ENCODE measurements around the gene DKK3. TPM values are rescaled to one million over a fixed set of nuclear protein-coding genes. Genes with fewer than 3 reads are reported as not detected.
A peak's percentile ranks its signal among the peaks of the same experiment; 100 is the strongest.

DKK3 gene
- polyA plus RNA-seq, 1 of the 3 experiments (the other 2 are of a cell fraction): 1,174 TPM

DNA sequence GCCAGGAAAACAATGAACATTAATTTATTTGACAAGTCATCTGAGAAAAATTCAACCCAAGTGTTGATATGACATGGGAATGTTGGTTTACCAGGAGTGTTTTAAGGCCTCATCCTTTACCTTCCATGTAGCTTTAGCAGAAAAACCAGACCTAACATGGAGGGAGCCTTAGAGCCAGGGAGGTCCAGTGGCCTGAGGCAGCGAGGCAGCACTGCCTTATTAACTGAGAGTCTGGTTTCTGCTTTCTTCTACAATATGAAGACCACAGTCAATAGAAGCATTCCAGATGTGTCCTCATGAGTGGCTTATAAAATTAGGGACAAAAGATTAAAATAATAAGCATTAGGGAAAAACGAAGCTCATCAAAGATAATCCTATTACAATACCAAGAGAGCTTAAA, 61.5 kb downstream of the DKK3 start:
- Histone ChIP-seq H3K9me2 (no peaks in the 10 kb centered on the region), H3K4me3 (ENCODE audit: low read depth in 2 of 2, low read length in 1 of 2) (no peak overlapping the region), H3K4me2 (no peak overlapping the region), H3F3A (replicated peaks; ENCODE audit: insufficient read depth) (peaks cover 12% of the 10 kb centered on the region), H3K4me1 (ENCODE audit: control insufficient read depth in 1 of 2, insufficient read depth in 2 of 2, low read depth in 1 of 2, low read length in 1 of 2) (peaks cover 5 to 13% of the 10 kb centered on the region in 2 experiments), H2AFZ (ENCODE audit: low read depth) (no peak overlapping the region), H3K36me3 (replicated peaks in 1 of 2; ENCODE audit: control insufficient read depth in 1 of 2, insufficient read depth in 2 of 2, low read length in 1 of 2) (peaks cover 79 to 83% of the 10 kb centered on the region in 2 experiments), H3K9ac (no peak overlapping the region), H3K27me3 (ENCODE audit: insufficient read depth) (no peaks in the 10 kb centered on the region), H4K20me1 (ENCODE audit: insufficient read depth) (no peaks in the 10 kb centered on the region), H3K9me3 (no peaks in the 10 kb centered on the region), H3K27ac (ENCODE audit: low read depth in 2 of 2, low read length in 1 of 2) (peak overlapping the region; percentile 60 to 65), H3K79me2 (ENCODE audit: insufficient read depth) (no peaks in the 10 kb centered on the region)
- 78% methylated on average over 2 of the region's 2 CpGs for WGBS (ENCODE audit: low lambda C conversion rate)
- DNase-seq: no peak
- CTCF ChIA-PET: interaction anchor here (0.6 to 3.0 kb wide), 10 partner anchors 9 to 342 kb away, joined by 3 to 16 read pairs (median 4); no protein-coding TSS in a partner anchor
- no peak for TF ChIP-seq FOXM1 (IDR thresholded peaks at IDR 0.05; ENCODE audit: low read depth)
- peak in 1 of 2 experiments; percentile 18; a peak in 1 of 4 replicates for TF ChIP-seq EP300 (IDR thresholded peaks at IDR 0.05; ENCODE audit: borderline replicate concordance in 1 of 2, low read depth in 1 of 2, low read length in 1 of 2)
- POLR2A ChIA-PET: no interaction called here

DNA sequence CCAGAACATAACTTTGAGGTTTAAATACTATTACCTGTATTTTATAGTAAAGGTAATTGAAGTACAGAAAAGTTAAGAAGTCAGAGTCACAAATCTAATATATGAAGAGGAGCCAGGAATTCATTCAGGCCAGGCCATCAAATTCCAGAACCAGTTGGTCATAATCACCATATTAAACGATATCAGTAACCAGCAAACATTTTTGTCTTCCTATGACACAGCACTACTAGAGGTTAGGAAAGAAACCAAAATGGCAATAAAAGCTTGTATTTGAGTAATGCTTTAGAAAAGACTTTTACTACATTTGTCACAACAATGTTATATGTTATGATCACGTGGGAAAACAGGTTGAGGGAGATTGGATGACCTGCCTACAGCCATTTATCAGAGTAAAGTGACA, 62.2 kb downstream of the DKK3 start:
- Histone ChIP-seq H3K4me1 (ENCODE audit: control insufficient read depth in 1 of 2, insufficient read depth in 2 of 2, low read depth in 1 of 2, low read length in 1 of 2) (peaks cover 5 to 13% of the 10 kb centered on the region in 2 experiments), H3K27ac (ENCODE audit: low read depth in 2 of 2, low read length in 1 of 2) (peak overlapping the region; percentile 60 to 65), H3K9me3 (no peaks in the 10 kb centered on the region), H3F3A (replicated peaks; ENCODE audit: insufficient read depth) (peaks cover 12% of the 10 kb centered on the region), H3K36me3 (replicated peaks in 1 of 2; ENCODE audit: control insufficient read depth in 1 of 2, insufficient read depth in 2 of 2, low read length in 1 of 2) (peaks cover 79 to 83% of the 10 kb centered on the region in 2 experiments), H3K4me3 (ENCODE audit: low read depth in 2 of 2, low read length in 1 of 2) (no peak overlapping the region), H3K27me3 (ENCODE audit: insufficient read depth) (no peaks in the 10 kb centered on the region), H3K9me2 (no peaks in the 10 kb centered on the region), H3K79me2 (ENCODE audit: insufficient read depth) (no peaks in the 10 kb centered on the region), H3K4me2 (no peak overlapping the region), H4K20me1 (ENCODE audit: insufficient read depth) (no peaks in the 10 kb centered on the region), H3K9ac (no peak overlapping the region), H2AFZ (ENCODE audit: low read depth) (no peak overlapping the region)
- CTCF ChIA-PET: interaction anchor here (0.9 to 3.0 kb wide), 5 partner anchors 9 to 101 kb away, joined by 3 to 16 read pairs (median 8); no protein-coding TSS in a partner anchor
- DNase-seq: no peak
- TF ChIP-seq EZH2phosphoT487 (IDR thresholded peaks at IDR 0.05; ENCODE audit: borderline replicate concordance, low read depth) (no peak), RCOR1 (IDR thresholded peaks at IDR 0.05; ENCODE audit: low read length) (no peak), JUND (IDR thresholded peaks at IDR 0.05) (no peak), TCF12 (IDR thresholded peaks at IDR 0.05) (0 out of 2 replicates have a peak, but pooled peaks have one; percentile 6), PBX3 (IDR thresholded peaks at IDR 0.05) (no peak), TEAD4 (IDR thresholded peaks at IDR 0.05; ENCODE audit: borderline replicate concordance, insufficient read depth) (peak; percentile 46; the same call in 1 of the 2 replicates), FOSL2 (IDR thresholded peaks at IDR 0.05; ENCODE audit: borderline replicate concordance, low read depth) (peak; percentile 31; the same call in 1 of the 2 replicates), MEF2A (IDR thresholded peaks at IDR 0.05; ENCODE audit: borderline replicate concordance, low read depth) (no peak)
- 61% methylated on average over 2 of the region's 2 CpGs for WGBS (ENCODE audit: low lambda C conversion rate)
- POLR2A ChIA-PET: no interaction called here

DNA sequence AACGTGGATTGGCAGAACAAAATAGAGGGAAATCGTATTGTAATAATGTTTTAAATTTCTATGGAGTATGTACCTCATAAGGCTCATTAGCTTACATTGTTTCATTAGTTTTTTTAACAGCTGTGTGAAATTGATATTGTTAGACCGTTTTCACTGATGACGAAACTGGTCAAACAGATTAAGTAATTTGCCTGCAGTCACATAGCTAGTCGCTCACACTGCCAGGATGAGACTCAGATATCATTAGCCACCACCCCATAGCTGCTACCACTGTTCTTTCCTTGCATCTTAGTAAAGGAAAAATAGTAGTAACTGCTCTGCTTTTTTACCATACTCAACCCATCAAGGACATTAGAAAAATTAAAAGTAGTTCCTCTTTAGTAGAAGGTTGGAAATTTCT, 64.0 kb downstream of the DKK3 start:
- no peaks in the 10 kb centered on the region for H4K20me1 ChIP-seq (ENCODE audit: insufficient read depth)
- POLR2A ChIA-PET: no interaction called here
- peaks cover 7 to 13% of the 10 kb centered on the region in 2 experiments for H3K4me1 ChIP-seq (ENCODE audit: control insufficient read depth in 1 of 2, insufficient read depth in 2 of 2, low read depth in 1 of 2, low read length in 1 of 2)
- H3K9me3 ChIP-seq: no peaks in the 10 kb centered on the region
- CTCF ChIA-PET: interaction anchor here (0.8 to 2.4 kb wide), 5 partner anchors 13 to 344 kb away, joined by 3 to 10 read pairs (median 7); no protein-coding TSS in a partner anchor
- H3K27ac ChIP-seq (ENCODE audit: low read depth in 2 of 2, low read length in 1 of 2): no peak overlapping the region
- H3K9ac ChIP-seq: no peak overlapping the region
- no peak overlapping the region for H3K4me2 ChIP-seq
- H3K79me2 ChIP-seq (ENCODE audit: insufficient read depth): no peaks in the 10 kb centered on the region
- peaks cover 79 to 84% of the 10 kb centered on the region in 2 experiments for H3K36me3 ChIP-seq (replicated peaks in 1 of 2; ENCODE audit: control insufficient read depth in 1 of 2, insufficient read depth in 2 of 2, low read length in 1 of 2)
- H3K27me3 ChIP-seq (ENCODE audit: insufficient read depth): no peaks in the 10 kb centered on the region
- H3K9me2 ChIP-seq: no peaks in the 10 kb centered on the region
- H2AFZ ChIP-seq (ENCODE audit: low read depth): no peak overlapping the region
- no peak overlapping the region for H3K4me3 ChIP-seq (ENCODE audit: low read depth in 2 of 2, low read length in 1 of 2)
- peaks cover 17% of the 10 kb centered on the region for H3F3A ChIP-seq (replicated peaks; ENCODE audit: insufficient read depth)
- no peak for DNase-seq
- TF ChIP-seq MXI1 (IDR thresholded peaks at IDR 0.05; ENCODE audit: low read depth, low read length) (no peak), JUND (IDR thresholded peaks at IDR 0.05) (no peak), TEAD4 (IDR thresholded peaks at IDR 0.05; ENCODE audit: borderline replicate concordance, insufficient read depth) (no peak), POLR2AphosphoS5 (IDR thresholded peaks at IDR 0.05; ENCODE audit: low read depth, low read length) (no peak), RFX5 (IDR thresholded peaks at IDR 0.05; ENCODE audit: low read length) (no peak), CHD2 (IDR thresholded peaks at IDR 0.05; ENCODE audit: low read length, partially characterized antibody) (no peak), CTCF (IDR thresholded peaks at IDR 0.05) (no peak), YY1 (IDR thresholded peaks at IDR 0.05; ENCODE audit: low read depth) (no peak), ELF1 (IDR thresholded peaks at IDR 0.05) (no peak), RAD21 (IDR thresholded peaks at IDR 0.05; ENCODE audit: low read length) (no peak), USF1 (IDR thresholded peaks at IDR 0.05; ENCODE audit: borderline replicate concordance, low read depth) (no peak), RCOR1 (IDR thresholded peaks at IDR 0.05; ENCODE audit: low read length) (no peak), RXRA (IDR thresholded peaks at IDR 0.05; ENCODE audit: borderline replicate concordance, low read depth) (no peak)
- WGBS (ENCODE audit: low lambda C conversion rate): 94% methylated on average over 5 of the region's 5 CpGs
